ENCODE measurements around the gene ZNF723. TPM values are rescaled to one million over a fixed set of nuclear protein-coding genes. Genes with fewer than 3 reads are reported as not detected.
"Not testable (repeated sequence)": the region's sequence is repeated elsewhere in the genome, so short reads cannot be mapped to it uniquely, and the experiment has no call there.

Gene ZNF723
- total RNA-seq (not detected), polyA plus RNA-seq (not detected)

GRCh38 chr19:22832031-22832762 is at the start of gene ZNF723:
Gene ZNF723 (plus strand): TSS chr19:22832291. CDS start chr19:22832380, 89 bp downstream.
- ChIA-PET POLR2A (ENCODE audit: partially characterized antibody) (no interaction called here), CTCF (ENCODE audit: partially characterized antibody) (no interaction called here)
- no peaks in the 10 kb centered on the region for H3K36me3 ChIP-seq (ENCODE audit: insufficient read depth, low read length)
- H3K4me3 Mint-ChIP-seq: peak within 1 kb of the TSS in 3 of 8 donors; percentile 8 to 34 (median 32)
- no peaks in the 10 kb centered on the region for H3K4me1 ChIP-seq (ENCODE audit: insufficient read depth, low read length)
- no peak within 1 kb of the TSS for H3K27ac ChIP-seq (ENCODE audit: low read depth, low read length)
- H3K4me1 Mint-ChIP-seq: no peaks in the 10 kb centered on the region
- no peaks in the 10 kb centered on the region for H3K27me3 ChIP-seq (ENCODE audit: insufficient read depth, low read length)
- no peak for DNase-seq
- H3K36me3 Mint-ChIP-seq: no peaks in the 10 kb centered on the region
- H3K9me3 Mint-ChIP-seq: peaks cover 0 to 53% (median 23%) of the 10 kb centered on the region in 8 donors
- H3K4me3 ChIP-seq (ENCODE audit: low read length in 2 of 2): no peak within 1 kb of the TSS
- peaks cover 0 to 6% of the 10 kb centered on the region in 2 donors for H3K9me3 ChIP-seq (ENCODE audit: control insufficient read depth in 1 of 2, low read length in 2 of 2)
- intact Hi-C loops (cut with micrococcal nuclease): no loop called here
- H3K27ac Mint-ChIP-seq: no peak within 1 kb of the TSS
- no peaks in the 10 kb centered on the region for H3K27me3 Mint-ChIP-seq

- no peaks in the 10 kb centered on the region for H3K9me3 ChIP-seq (ENCODE audit: control insufficient read depth in 1 of 2, low read length in 2 of 2)
- CTCF ChIA-PET (ENCODE audit: partially characterized antibody): no interaction called here
- POLR2A ChIA-PET (ENCODE audit: partially characterized antibody): no interaction called here
- DNase-seq: no peak
- H3K36me3 ChIP-seq (ENCODE audit: insufficient read depth, low read length): no peaks in the 10 kb centered on the region
- Mint-ChIP-seq H3K27ac (no peak within 1 kb of the TSS), H3K27me3 (no peaks in the 10 kb centered on the region), H3K4me1 (no peaks in the 10 kb centered on the region), H3K4me3 (peak within 1 kb of the TSS in 2 of 8 donors; percentile 17 to 54), H3K9me3 (peaks cover 2 to 29% (median 13%) of the 10 kb centered on the region in 8 donors), H3K36me3 (no peaks in the 10 kb centered on the region)
- no peak within 1 kb of the TSS for H3K27ac ChIP-seq (ENCODE audit: low read depth, low read length)
- no peak within 1 kb of the TSS for H3K4me3 ChIP-seq (ENCODE audit: low read length in 2 of 2)
- H3K27me3 ChIP-seq (ENCODE audit: insufficient read depth, low read length): no peaks in the 10 kb centered on the region
- intact Hi-C loops (cut with micrococcal nuclease): no loop called here
- H3K4me1 ChIP-seq (ENCODE audit: insufficient read depth, low read length): no peaks in the 10 kb centered on the region
Observed at GRCh38 chr19:22783651-22784410, 48.3 kb upstream of the ZNF723 start, which contains the start of gene ZNF99. Gene ZNF99 (minus strand): TSS chr19:22784151. CDS start chr19:22784016, 135 bp downstream.

- H3K4me1 Mint-ChIP-seq; H3K4me3 ChIP-seq (ENCODE audit: low read length in 2 of 2); intact Hi-C loops (cut with micrococcal nuclease); H3K27me3 Mint-ChIP-seq; H3K27ac ChIP-seq (ENCODE audit: low read depth, low read length); POLR2A ChIA-PET (ENCODE audit: partially characterized antibody); DNase-seq; H3K36me3 ChIP-seq (ENCODE audit: insufficient read depth, low read length); H3K4me1 ChIP-seq (ENCODE audit: insufficient read depth, low read length); H3K27me3 ChIP-seq (ENCODE audit: insufficient read depth, low read length); H3K9me3 ChIP-seq (ENCODE audit: control insufficient read depth in 1 of 2, low read length in 2 of 2); CTCF ChIA-PET (ENCODE audit: partially characterized antibody); H3K36me3 Mint-ChIP-seq; H3K27ac Mint-ChIP-seq; H3K4me3 Mint-ChIP-seq: not testable (repeated sequence)
- peaks cover 3 to 54% (median 31%) of the 10 kb centered on the region in 8 donors for H3K9me3 Mint-ChIP-seq
Observed at GRCh38 chr19:22792863-22793262, 39.2 kb upstream of the ZNF723 start.

- Histone ChIP-seq H3K9me3 (ENCODE audit: control insufficient read depth in 1 of 2, low read length in 2 of 2) (no peaks in the 10 kb centered on the region), H3K4me1 (ENCODE audit: insufficient read depth, low read length) (no peaks in the 10 kb centered on the region), H3K27me3 (ENCODE audit: insufficient read depth, low read length) (no peaks in the 10 kb centered on the region), H3K4me3 (ENCODE audit: low read length in 2 of 2) (no peak overlapping the region), H3K27ac (ENCODE audit: low read depth, low read length) (no peak overlapping the region), H3K36me3 (ENCODE audit: insufficient read depth, low read length) (no peaks in the 10 kb centered on the region)
- H3K36me3 Mint-ChIP-seq: peaks cover 5 to 7% of the 10 kb centered on the region in 2 donors
- H3K27me3 Mint-ChIP-seq: no peaks in the 10 kb centered on the region
- intact Hi-C loops (cut with micrococcal nuclease): no loop called here
- peaks cover 5 to 64% (median 50%) of the 10 kb centered on the region in 8 donors for H3K9me3 Mint-ChIP-seq
- ChIA-PET CTCF (ENCODE audit: partially characterized antibody) (no interaction called here), POLR2A (ENCODE audit: partially characterized antibody) (no interaction called here)
- H3K4me3 Mint-ChIP-seq: no peak overlapping the region
- DNase-seq: no peak
- H3K27ac Mint-ChIP-seq: no peak overlapping the region
- H3K4me1 Mint-ChIP-seq: no peaks in the 10 kb centered on the region
Observed at GRCh38 chr19:22797040-22797439, 35.1 kb upstream of the ZNF723 start.

GRCh38 chr19:22806418-22806817 is 25.7 kb upstream of the ZNF723 start:
- Mint-ChIP-seq H3K4me1 (no peaks in the 10 kb centered on the region), H3K9me3 (peaks cover 5 to 33% (median 14%) of the 10 kb centered on the region in 8 donors), H3K36me3 (no peaks in the 10 kb centered on the region), H3K4me3 (no peak overlapping the region), H3K27ac (no peak overlapping the region), H3K27me3 (no peaks in the 10 kb centered on the region)
- H3K36me3 ChIP-seq (ENCODE audit: insufficient read depth, low read length): no peaks in the 10 kb centered on the region
- DNase-seq: no peak
- H3K27me3 ChIP-seq (ENCODE audit: insufficient read depth, low read length): no peaks in the 10 kb centered on the region
- intact Hi-C loops (cut with micrococcal nuclease): no loop called here
- POLR2A ChIA-PET (ENCODE audit: partially characterized antibody): no interaction called here
- no peaks in the 10 kb centered on the region for H3K4me1 ChIP-seq (ENCODE audit: insufficient read depth, low read length)
- peaks cover 0 to 4% of the 10 kb centered on the region in 2 donors for H3K9me3 ChIP-seq (ENCODE audit: control insufficient read depth in 1 of 2, low read length in 2 of 2)
- H3K4me3 ChIP-seq (ENCODE audit: low read length in 2 of 2): no peak overlapping the region
- CTCF ChIA-PET (ENCODE audit: partially characterized antibody): no interaction called here
- no peak overlapping the region for H3K27ac ChIP-seq (ENCODE audit: low read depth, low read length)

GRCh38 chr19:22807061-22807835 is 24.8 kb upstream of the ZNF723 start:
- H3K9me3 Mint-ChIP-seq: peaks cover 5 to 28% (median 13%) of the 10 kb centered on the region in 8 donors
- Histone ChIP-seq H3K36me3 (ENCODE audit: insufficient read depth, low read length) (no peaks in the 10 kb centered on the region), H3K9me3 (ENCODE audit: control insufficient read depth in 1 of 2, low read length in 2 of 2) (peaks cover 0 to 4% of the 10 kb centered on the region in 2 donors), H3K27ac (ENCODE audit: low read depth, low read length) (no peak overlapping the region), H3K4me1 (ENCODE audit: insufficient read depth, low read length) (no peaks in the 10 kb centered on the region), H3K27me3 (ENCODE audit: insufficient read depth, low read length) (no peaks in the 10 kb centered on the region), H3K4me3 (ENCODE audit: low read length in 2 of 2) (no peak overlapping the region)
- DNase-seq: no peak
- ChIA-PET POLR2A (ENCODE audit: partially characterized antibody) (no interaction called here), CTCF (ENCODE audit: partially characterized antibody) (no interaction called here)
- H3K27ac Mint-ChIP-seq: no peak overlapping the region
- no peak overlapping the region for H3K4me3 Mint-ChIP-seq
- no peaks in the 10 kb centered on the region for H3K27me3 Mint-ChIP-seq
- H3K36me3 Mint-ChIP-seq: no peaks in the 10 kb centered on the region
- intact Hi-C loops (cut with micrococcal nuclease): no loop called here
- H3K4me1 Mint-ChIP-seq: no peaks in the 10 kb centered on the region

- Mint-ChIP-seq H3K9me3 (peaks cover 5 to 36% (median 13%) of the 10 kb centered on the region in 8 donors), H3K4me1 (no peaks in the 10 kb centered on the region), H3K36me3 (no peaks in the 10 kb centered on the region), H3K27me3 (no peaks in the 10 kb centered on the region), H3K4me3 (no peak overlapping the region), H3K27ac (no peak overlapping the region)
- Histone ChIP-seq H3K9me3 (ENCODE audit: control insufficient read depth in 1 of 2, low read length in 2 of 2) (no peaks in the 10 kb centered on the region), H3K27ac (ENCODE audit: low read depth, low read length) (no peak overlapping the region), H3K4me3 (ENCODE audit: low read length in 2 of 2) (no peak overlapping the region), H3K27me3 (ENCODE audit: insufficient read depth, low read length) (no peaks in the 10 kb centered on the region), H3K4me1 (ENCODE audit: insufficient read depth, low read length) (no peaks in the 10 kb centered on the region), H3K36me3 (ENCODE audit: insufficient read depth, low read length) (no peaks in the 10 kb centered on the region)
- DNase-seq: no peak
- ChIA-PET POLR2A (ENCODE audit: partially characterized antibody) (no interaction called here), CTCF (ENCODE audit: partially characterized antibody) (no interaction called here)
- intact Hi-C loops (cut with micrococcal nuclease): no loop called here
Observed at GRCh38 chr19:22814124-22814523, 18.0 kb upstream of the ZNF723 start.
